8988T (cell line): ENCODE measurements around the gene OR4F15.

ENCODE experiments used
- DNase-seq: peaks from one replicate; pipeline ENCODE4 v3.0.0; 2011

The OR4F15 gene

DNA sequence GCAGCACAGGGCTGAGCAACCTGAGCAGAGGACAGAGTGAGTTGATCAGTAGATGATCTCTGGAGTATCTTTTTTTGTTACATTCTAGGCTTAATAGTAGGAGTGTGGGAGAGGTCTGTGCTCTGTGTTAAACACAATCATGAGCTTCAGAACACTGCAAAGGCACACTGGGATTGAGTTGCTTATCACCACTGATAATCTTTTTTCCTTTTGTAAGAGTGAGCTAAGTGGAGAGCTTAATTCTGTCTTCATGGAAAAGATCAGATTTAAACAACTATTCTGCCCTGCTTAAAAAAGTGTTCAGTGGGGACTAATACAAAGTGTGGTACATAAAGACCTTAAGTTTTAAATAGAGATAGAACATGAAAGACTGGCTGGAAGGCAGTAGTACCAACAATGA, 7.6 kb upstream of the OR4F15 start:
- DNase-seq: no peak

DNA sequence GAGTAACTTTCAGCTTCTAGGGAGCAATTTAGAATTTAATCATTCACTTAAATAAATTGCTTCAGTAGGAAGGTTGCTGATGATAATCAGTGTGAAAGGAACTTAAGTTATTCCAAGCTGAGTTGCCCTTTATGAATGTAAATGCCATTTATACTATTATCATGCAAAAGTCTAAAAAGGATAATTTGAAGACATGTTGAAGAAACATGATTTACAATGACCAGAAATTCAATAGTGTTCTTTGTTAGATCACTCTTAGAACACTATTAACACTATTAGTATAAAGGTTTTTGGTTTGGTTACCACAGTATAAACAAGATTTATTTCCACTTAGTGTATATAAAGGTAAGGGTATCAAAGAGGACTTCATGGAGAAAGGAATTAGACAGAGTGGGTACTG, 7.1 kb upstream of the OR4F15 start:
- DNase-seq: no peak

DNA sequence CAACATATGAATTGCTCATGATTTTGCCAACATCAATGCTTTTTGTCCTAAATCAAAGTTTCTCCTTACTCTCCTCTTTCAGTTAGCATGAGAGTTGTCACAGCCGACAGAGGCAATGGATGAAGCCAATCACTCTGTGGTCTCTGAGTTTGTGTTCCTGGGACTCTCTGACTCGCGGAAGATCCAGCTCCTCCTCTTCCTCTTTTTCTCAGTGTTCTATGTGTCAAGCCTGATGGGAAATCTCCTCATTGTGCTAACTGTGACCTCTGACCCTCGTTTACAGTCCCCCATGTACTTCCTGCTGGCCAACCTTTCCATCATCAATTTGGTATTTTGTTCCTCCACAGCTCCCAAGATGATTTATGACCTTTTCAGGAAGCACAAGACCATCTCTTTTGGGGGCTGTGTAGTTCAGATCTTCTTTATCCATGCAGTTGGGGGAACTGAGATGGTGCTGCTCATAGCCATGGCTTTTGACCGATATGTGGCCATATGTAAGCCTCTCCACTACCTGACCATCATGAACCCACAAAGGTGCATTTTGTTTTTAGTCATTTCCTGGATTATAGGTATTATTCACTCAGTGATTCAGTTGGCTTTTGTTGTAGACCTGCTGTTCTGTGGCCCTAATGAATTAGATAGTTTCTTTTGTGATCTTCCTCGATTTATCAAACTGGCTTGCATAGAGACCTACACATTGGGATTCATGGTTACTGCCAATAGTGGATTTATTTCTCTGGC, 6.2 kb upstream of the OR4F15 start:
- no peak for DNase-seq

DNA sequence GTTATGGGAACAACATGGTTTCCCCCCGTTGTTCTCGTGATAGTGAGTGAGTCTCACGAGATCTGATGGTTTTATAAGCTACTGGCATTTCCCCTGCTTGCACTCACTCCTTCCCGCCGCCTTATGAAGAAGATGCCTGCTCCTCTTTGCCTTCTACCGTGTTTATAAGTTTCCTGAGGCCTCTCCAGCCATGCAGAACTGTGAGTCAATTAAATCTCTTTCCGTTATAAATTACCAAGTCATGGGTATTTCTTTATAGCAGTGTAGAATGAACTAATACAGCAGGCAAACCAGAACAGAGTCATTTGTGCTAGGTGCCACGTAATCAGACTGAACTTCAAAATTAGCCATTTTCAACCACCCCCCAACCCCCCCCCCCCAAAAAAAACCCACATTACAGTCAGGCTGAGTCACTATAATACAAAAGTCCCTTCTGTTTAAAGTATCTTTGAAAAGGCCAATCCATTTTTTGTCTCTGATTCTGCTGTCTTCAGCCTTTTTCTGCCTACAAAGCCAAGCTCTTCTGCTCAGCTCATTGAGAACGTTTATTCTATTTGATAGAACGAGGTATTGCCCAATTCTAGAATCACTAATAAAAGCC, 4.6 kb upstream of the OR4F15 start:
- no peak for DNase-seq

DNA sequence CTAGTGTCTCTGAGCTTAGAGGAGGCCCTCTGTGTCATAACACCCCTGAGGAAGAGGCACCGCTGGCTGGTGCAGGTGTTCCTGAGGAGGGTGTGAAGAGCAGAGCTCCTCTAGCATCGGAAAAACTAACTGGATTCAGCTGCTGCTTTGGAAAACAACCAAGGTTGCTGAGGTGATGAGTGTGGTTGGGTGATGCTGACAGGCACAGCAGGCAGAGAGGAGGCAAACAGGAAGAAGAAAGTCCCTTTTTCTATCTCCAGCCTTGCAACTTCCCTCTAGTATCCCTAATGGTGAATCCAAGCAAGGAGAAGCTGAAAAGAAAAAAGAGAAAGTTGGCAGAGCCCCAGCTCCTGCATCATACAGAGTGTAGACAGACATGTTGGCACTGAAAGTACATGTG, 3.8 kb upstream of the OR4F15 start:
- no peak for DNase-seq

DNA sequence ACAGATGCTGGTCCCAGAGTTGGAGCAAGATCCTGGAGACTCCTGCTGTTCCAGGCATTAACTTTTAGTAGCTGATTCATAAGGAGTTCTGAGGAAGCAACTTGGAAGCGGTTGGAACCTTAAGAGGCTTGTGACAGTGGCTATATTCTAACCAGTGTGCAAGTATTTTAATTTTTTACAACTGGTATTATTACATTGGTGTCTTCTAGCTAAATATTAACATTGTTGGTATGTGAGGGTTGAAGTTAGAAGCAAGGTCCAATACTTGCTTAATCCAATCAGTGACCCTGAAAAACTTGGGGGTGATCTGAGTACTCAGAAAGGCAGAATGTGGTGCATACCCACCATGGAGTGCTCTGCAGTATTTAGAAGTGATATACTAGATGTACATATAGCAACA, 1.5 kb upstream of the OR4F15 start:
- DNase-seq: no peak

DNA sequence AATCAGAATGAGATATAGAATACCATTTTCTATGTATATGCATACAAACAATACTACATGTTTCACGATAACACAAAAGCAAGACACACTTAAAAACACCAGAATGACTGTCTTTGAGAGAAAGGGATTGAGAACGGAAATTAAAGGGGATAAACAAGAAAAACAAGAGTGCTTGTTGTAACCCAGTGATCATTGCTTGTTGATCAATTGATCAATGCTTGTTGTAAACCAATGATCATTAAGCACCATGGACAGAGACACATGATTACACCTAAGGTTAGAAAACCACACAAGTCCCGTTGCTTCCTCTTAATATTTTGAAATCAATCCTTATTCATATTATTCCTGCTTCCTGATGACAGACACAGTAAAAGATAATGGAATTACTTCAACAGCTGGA, 1.1 kb upstream of the OR4F15 start:
- DNase-seq: no peak

DNA sequence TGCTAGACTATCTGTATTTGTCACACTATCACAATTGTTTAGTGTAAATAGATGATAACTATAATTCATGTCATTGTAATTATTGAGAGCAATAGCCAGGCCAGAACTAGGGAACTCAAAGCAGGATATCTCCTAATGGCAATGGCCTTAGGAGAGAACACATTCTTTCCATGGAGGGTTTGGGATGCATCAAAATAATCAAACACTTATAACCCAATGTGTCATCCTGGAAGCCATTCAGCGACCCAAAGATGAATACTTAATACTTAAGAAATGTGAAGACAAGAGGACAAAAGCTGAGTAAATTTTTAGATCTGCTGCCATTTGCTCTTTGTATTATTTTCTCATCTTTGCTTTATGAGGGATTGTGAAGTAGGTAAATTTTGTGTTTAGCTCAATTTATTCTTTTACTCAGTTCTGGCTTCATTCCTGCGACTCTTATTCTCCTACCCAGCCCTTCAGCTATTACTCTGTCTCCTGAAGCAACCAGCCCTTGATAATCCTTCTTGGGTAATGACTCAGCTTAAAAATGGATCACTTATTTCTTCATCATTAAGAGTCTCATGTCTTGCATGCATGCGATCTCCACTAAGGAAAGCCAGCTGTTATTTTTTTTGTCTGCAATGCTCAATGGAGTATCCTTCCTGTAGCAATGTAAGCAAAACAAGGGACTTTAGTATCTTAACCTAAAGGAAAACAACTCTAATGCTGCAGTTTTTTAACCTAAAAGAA, 2.0 kb downstream of the OR4F15 start:
- DNase-seq: no peak

DNA sequence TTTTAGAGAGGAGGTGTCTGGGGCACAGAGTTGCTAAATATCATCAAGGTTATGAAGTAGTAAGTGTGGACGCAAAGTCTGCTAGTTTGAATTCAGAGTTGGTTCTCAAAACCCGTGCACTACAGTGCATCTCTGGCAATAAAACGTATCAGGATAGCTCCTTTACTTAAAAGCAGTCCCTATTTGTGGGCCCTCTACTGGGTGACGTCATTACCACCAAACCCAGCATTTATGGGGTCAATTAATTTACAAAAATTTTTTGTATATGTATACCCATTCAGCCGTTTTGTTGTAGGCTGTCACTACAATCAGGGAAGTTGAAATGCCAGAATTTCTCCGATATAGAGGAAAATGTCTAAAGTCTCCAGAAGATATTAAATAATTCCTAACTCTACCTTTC, 8.8 kb downstream of the OR4F15 start:
- no peak for DNase-seq

DNA sequence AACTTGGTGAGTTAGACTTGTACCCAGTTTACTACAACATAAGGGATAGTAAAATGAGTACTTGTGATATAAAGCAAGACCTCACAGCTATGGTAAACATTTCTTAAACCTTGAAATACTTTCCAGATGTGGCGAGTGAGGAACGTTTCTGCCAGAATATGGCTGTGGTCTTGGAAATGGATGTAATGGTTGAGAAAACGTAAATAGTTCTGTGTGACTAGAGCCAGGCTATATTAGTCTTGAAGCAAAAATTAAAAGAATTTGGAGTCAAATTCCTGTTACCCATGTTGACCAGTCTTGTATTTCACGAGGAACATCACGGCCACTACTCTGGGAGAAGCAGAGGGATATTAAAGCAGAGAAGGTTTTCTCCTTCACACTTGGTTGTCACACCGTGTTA, 15.3 kb downstream of the OR4F15 start:
- no peak for DNase-seq

DNA sequence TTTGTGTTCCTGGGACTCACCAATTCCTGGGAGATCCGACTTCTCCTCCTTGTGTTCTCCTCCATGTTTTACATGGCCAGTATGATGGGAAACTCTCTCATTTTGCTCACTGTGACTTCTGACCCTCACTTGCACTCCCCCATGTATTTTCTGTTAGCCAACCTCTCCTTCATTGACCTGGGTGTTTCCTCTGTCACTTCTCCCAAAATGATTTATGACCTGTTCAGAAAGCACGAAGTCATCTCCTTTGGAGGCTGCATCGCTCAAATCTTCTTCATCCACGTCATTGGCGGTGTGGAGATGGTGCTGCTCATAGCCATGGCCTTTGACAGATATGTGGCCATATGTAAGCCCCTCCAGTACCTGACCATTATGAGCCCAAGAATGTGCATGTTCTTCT, 16.8 kb downstream of the OR4F15 start:
- DNase-seq: no peak

DNA sequence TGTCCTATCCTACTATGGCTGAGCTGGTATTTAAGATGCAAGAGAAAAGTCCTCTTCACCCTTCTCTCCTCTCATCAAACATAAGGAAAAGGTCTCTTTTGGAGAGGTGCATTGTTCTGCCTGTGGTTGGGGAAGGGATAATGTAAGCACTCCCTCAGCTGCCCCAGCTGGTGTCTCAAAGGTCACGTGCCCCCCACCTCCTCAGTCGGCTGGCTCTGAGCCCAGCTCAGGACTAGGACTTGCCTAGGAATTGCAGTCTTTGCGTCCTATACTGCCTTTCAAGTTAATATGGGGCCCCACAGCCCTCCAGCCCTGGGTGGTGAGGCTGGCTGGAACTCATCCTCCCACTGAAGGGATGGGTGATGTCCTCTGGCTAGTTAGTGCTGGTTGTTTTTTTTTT, 29.7 kb downstream of the OR4F15 start:
- no peak for DNase-seq

DNA sequence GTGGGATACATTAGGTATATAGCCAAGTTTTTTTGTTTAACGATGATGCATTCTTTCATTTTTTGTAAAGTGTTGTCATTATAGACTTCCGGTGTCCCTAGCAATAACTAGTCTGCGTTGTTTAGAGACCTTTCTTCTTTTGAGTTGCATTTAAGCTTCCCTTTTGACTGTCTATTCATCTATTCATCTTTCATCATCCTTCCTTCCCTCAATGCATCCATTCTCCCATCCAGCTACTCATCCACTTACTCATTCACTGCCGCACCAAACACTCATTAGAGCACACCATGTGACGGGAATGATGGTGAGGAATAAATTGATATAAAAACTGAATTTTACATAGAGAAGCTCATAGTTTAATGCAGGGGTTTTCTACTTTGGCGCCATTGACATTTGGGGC, 32.9 kb downstream of the OR4F15 start:
- no peak for DNase-seq

DNA sequence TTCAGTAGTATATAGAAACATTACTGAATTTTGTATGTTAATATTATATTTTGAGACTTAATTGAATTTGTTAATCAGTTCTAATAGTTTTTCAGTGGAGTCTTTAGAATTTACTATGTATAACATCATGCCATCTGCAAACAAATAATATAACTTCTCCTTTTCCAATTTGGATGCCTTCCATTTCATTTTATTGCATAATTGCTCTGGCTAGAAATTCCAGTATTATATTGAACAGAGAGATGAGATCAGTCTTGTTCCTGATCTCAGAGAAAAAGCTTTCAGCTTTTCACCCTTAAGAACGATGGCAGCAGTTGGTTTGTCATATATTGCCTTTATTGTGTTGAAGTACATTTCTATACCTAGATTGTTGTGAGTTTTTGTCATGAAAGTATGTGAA, 40.4 kb downstream of the OR4F15 start:
- no peak for DNase-seq
